GM12874 (cell line): ENCODE measurements around the gene NOXA1.

ENCODE experiments used
- CTCF ChIP-seq: IDR thresholded peaks from 2 replicates; pipeline ENCODE4 v1.5.1; 2011; ENCODE audit warnings: low read depth, mild to moderate bottlenecking, control low read depth, low read length, moderate library complexity; ENCODE audit not compliant: insufficient read depth

The NOXA1 gene

GRCh38 chr9:137392232-137393007, 30.8 kb upstream of the NOXA1 start:
- no peak for TF ChIP-seq CTCF

GRCh38 chr9:137393176-137394150, 29.7 kb upstream of the NOXA1 start:
- no peak for TF ChIP-seq CTCF

GRCh38 chr9:137394866-137395665, 28.1 kb upstream of the NOXA1 start:
- no peak for TF ChIP-seq CTCF

- TF ChIP-seq CTCF = no peak
Measured at GRCh38 chr9:137395666-137396010, 27.6 kb upstream of the NOXA1 start.

GRCh38 chr9:137396227-137396626, 27.0 kb upstream of the NOXA1 start:
- no peak for TF ChIP-seq CTCF

GRCh38 chr9:137396634-137397367, 26.4 kb upstream of the NOXA1 start:
- TF ChIP-seq CTCF = no peak
